Measurements from ENCODE around the gene ZNF547.

The ZNF547 gene

DNA sequence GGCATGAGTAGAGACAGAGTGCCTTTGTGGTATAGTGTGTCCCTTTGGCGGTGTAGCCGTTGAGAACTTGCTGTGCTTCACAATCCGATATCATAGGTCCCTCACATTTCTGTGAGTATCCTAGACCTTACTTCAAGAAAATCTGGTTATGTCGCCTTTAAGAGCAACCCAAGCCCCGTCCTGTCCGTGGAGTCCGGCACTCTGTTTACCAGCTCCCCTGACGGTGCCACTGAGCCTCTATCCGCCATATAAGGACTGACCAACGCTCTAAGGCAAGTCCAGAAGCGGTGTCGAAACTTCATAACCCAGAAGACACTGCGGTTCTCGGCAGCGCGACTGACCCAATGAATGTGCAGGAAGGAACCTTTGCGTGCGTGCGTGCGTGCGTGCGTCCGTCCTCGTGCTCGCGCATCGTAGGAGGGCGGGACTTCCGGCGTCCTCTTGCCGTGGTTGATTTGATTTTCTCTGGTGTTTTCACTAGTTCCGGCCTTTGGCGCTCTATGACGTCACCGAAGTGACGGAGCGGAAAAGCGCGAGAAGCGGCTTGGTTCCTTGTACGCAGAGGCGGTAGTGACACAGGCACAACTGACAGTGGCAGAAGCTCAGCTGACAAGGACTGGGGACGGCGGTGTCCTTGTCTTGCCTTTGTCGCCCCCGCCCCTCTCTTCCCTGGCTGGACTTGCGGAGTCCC is at the start of gene ZNF547, which contains the start of gene TRAPPC2B (continued):
- TF ChIP-seq, protein P1, sequence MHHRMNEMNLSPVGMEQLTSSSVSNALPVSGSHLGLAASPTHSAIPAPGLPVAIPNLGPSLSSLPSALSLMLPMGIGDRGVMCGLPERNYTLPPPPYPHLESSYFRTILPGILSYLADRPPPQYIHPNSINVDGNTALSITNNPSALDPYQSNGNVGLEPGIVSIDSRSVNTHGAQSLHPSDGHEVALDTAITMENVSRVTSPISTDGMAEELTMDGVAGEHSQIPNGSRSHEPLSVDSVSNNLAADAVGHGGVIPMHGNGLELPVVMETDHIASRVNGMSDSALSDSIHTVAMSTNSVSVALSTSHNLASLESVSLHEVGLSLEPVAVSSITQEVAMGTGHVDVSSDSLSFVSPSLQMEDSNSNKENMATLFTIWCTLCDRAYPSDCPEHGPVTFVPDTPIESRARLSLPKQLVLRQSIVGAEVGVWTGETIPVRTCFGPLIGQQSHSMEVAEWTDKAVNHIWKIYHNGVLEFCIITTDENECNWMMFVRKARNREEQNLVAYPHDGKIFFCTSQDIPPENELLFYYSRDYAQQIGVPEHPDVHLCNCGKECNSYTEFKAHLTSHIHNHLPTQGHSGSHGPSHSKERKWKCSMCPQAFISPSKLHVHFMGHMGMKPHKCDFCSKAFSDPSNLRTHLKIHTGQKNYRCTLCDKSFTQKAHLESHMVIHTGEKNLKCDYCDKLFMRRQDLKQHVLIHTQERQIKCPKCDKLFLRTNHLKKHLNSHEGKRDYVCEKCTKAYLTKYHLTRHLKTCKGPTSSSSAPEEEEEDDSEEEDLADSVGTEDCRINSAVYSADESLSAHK (tag by site-specific recombination; IDR thresholded peaks at IDR 0.05) = no peak
- TF ChIP-seq PRDM1 (tag by site-specific recombination; IDR thresholded peaks at IDR 0.05) (peak; percentile 82), ZBTB48 (tag by site-specific recombination; IDR thresholded peaks at IDR 0.05) (no peak), ZSCAN23 (tag by site-specific recombination; IDR thresholded peaks at IDR 0.05) (no peak), ZNF394 (tag by site-specific recombination; IDR thresholded peaks at IDR 0.05; ENCODE audit: borderline replicate concordance) (no peak), ZNF223 (tag by site-specific recombination; IDR thresholded peaks at IDR 0.05) (0 out of 2 replicates have a peak, but pooled peaks have one; percentile 26), ZIC2 (tag by site-specific recombination; IDR thresholded peaks at IDR 0.05) (no peak), ZNF16 (tag by site-specific recombination; IDR thresholded peaks at IDR 0.05; ENCODE audit: low read depth) (no peak), ZNF747 (tag by site-specific recombination; IDR thresholded peaks at IDR 0.05) (no peak), ZNF677 (tag by site-specific recombination; IDR thresholded peaks at IDR 0.05) (no peak), YY2 (tag by site-specific recombination; IDR thresholded peaks at IDR 0.05) (peak; percentile 59; the same call in 1 of the 2 replicates), TRIM28 (IDR thresholded peaks at IDR 0.05; ENCODE audit: borderline replicate concordance, low read length) (0 out of 2 replicates have a peak, but pooled peaks have one; percentile 29), ZNF146 (tag by site-specific recombination; IDR thresholded peaks at IDR 0.05) (no peak), OVOL3 (tag by site-specific recombination; IDR thresholded peaks at IDR 0.05) (no peak), ZBTB8A (tag by site-specific recombination; IDR thresholded peaks at IDR 0.05) (peak; percentile 27; the same call in 1 of the 2 replicates)
- TF ChIP-seq, protein P2, sequence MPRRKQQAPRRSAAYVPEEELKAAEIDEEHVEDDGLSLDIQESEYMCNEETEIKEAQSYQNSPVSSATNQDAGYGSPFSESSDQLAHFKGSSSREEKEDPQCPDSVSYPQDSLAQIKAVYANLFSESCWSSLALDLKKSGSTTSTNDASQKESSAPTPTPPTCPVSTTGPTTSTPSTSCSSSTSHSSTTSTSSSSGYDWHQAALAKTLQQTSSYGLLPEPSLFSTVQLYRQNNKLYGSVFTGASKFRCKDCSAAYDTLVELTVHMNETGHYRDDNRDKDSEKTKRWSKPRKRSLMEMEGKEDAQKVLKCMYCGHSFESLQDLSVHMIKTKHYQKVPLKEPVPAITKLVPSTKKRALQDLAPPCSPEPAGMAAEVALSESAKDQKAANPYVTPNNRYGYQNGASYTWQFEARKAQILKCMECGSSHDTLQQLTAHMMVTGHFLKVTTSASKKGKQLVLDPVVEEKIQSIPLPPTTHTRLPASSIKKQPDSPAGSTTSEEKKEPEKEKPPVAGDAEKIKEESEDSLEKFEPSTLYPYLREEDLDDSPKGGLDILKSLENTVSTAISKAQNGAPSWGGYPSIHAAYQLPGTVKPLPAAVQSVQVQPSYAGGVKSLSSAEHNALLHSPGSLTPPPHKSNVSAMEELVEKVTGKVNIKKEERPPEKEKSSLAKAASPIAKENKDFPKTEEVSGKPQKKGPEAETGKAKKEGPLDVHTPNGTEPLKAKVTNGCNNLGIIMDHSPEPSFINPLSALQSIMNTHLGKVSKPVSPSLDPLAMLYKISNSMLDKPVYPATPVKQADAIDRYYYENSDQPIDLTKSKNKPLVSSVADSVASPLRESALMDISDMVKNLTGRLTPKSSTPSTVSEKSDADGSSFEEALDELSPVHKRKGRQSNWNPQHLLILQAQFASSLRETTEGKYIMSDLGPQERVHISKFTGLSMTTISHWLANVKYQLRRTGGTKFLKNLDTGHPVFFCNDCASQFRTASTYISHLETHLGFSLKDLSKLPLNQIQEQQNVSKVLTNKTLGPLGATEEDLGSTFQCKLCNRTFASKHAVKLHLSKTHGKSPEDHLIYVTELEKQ (tag by site-specific recombination; IDR thresholded peaks at IDR 0.05; ENCODE audit: borderline replicate concordance) = no peak
- TF ChIP-seq, protein P3, sequence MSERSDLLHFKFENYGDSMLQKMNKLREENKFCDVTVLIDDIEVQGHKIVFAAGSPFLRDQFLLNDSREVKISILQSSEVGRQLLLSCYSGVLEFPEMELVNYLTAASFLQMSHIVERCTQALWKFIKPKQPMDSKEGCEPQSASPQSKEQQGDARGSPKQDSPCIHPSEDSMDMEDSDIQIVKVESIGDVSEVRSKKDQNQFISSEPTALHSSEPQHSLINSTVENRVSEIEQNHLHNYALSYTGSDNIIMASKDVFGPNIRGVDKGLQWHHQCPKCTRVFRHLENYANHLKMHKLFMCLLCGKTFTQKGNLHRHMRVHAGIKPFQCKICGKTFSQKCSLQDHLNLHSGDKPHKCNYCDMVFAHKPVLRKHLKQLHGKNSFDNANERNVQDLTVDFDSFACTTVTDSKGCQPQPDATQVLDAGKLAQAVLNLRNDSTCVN (tag by site-specific recombination; optimal IDR thresholded peaks at IDR 0.05) = peak; percentile 97
- TF ChIP-seq, protein P4, sequence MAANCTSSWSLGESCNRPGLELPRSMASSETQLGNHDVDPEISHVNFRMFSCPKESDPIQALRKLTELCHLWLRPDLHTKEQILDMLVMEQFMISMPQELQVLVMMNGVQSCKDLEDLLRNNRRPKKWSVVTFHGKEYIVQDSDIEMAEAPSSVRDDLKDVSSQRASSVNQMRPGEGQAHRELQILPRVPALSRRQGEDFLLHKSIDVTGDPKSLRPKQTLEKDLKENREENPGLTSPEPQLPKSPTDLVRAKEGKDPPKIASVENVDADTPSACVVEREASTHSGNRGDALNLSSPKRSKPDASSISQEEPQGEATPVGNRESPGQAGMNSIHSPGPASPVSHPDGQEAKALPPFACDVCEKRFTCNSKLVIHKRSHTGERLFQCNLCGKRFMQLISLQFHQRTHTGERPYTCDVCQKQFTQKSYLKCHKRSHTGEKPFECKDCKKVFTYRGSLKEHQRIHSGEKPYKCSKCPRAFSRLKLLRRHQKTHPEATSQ (tag by site-specific recombination; IDR thresholded peaks at IDR 0.05) = 0 out of 2 replicates have a peak, but pooled peaks have one; percentile 42
- TF ChIP-seq, protein P5, sequence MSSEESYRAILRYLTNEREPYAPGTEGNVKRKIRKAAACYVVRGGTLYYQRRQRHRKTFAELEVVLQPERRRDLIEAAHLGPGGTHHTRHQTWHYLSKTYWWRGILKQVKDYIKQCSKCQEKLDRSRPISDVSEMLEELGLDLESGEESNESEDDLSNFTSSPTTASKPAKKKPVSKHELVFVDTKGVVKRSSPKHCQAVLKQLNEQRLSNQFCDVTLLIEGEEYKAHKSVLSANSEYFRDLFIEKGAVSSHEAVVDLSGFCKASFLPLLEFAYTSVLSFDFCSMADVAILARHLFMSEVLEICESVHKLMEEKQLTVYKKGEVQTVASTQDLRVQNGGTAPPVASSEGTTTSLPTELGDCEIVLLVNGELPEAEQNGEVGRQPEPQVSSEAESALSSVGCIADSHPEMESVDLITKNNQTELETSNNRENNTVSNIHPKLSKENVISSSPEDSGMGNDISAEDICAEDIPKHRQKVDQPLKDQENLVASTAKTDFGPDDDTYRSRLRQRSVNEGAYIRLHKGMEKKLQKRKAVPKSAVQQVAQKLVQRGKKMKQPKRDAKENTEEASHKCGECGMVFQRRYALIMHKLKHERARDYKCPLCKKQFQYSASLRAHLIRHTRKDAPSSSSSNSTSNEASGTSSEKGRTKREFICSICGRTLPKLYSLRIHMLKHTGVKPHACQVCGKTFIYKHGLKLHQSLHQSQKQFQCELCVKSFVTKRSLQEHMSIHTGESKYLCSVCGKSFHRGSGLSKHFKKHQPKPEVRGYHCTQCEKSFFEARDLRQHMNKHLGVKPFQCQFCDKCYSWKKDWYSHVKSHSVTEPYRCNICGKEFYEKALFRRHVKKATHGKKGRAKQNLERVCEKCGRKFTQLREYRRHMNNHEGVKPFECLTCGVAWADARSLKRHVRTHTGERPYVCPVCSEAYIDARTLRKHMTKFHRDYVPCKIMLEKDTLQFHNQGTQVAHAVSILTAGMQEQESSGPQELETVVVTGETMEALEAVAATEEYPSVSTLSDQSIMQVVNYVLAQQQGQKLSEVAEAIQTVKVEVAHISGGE (tag by site-specific recombination; conservative IDR thresholded peaks at IDR 0.05; ENCODE audit: low read depth) = peak; percentile 58

Data from HEK293 (cell line).